ENCODE measurements around the gene RTL1.

DNA sequence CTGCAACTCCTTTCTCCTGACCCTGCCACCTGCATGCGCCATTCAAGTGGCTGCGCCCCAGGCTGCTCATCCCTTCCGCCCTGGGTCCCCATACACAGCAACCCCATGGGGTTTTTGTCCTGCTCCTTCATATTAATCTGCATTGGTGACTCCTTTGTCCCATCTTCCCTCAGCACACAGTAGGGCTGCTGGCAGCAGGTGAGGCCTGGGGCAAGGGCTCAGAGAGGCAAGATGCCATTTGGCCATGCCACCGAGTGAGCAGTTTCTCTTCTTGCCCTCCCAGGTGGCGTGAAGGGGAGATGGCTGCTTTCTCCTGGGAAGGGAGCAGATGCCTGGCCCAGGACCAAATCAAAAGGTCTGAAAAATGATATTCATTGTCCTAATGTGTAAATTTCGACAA lies 9.1 kb downstream of the RTL1 start:
- TF ChIP-seq, protein P1, sequence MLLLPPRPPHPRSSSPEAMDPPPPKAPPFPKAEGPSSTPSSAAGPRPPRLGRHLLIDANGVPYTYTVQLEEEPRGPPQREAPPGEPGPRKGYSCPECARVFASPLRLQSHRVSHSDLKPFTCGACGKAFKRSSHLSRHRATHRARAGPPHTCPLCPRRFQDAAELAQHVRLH (CRISPR knock-in tag; IDR thresholded peaks at IDR 0.05; ENCODE audit: borderline replicate concordance, low read depth), result no peak
- TF ChIP-seq ZNF878 (CRISPR knock-in tag; IDR thresholded peaks at IDR 0.05) (no peak), GATAD2A (CRISPR knock-in tag; IDR thresholded peaks at IDR 0.05) (no peak), CREB1 (IDR thresholded peaks at IDR 0.05) (no peak), CREB1 (CRISPR knock-in tag; IDR thresholded peaks at IDR 0.05) (no peak), ETV6 (CRISPR knock-in tag; conservative IDR thresholded peaks at IDR 0.05) (no peak), POLR2A (IDR thresholded peaks at IDR 0.05; ENCODE audit: insufficient read depth in 1 of 2, low read depth in 2 of 2, low read length in 2 of 2) (no peak), JUND (CRISPR knock-in tag; IDR thresholded peaks at IDR 0.05) (no peak)
- TF ChIP-seq, protein P2, sequence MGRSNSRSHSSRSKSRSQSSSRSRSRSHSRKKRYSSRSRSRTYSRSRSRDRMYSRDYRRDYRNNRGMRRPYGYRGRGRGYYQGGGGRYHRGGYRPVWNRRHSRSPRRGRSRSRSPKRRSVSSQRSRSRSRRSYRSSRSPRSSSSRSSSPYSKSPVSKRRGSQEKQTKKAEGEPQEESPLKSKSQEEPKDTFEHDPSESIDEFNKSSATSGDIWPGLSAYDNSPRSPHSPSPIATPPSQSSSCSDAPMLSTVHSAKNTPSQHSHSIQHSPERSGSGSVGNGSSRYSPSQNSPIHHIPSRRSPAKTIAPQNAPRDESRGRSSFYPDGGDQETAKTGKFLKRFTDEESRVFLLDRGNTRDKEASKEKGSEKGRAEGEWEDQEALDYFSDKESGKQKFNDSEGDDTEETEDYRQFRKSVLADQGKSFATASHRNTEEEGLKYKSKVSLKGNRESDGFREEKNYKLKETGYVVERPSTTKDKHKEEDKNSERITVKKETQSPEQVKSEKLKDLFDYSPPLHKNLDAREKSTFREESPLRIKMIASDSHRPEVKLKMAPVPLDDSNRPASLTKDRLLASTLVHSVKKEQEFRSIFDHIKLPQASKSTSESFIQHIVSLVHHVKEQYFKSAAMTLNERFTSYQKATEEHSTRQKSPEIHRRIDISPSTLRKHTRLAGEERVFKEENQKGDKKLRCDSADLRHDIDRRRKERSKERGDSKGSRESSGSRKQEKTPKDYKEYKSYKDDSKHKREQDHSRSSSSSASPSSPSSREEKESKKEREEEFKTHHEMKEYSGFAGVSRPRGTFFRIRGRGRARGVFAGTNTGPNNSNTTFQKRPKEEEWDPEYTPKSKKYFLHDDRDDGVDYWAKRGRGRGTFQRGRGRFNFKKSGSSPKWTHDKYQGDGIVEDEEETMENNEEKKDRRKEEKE (IDR thresholded peaks at IDR 0.05), result no peak
